GM23338 (cell line): ENCODE results near the gene C11orf65. TPM values are rescaled to one million over a fixed set of nuclear protein-coding genes. Genes with fewer than 3 reads are reported as not detected.

ENCODE experiments used
- ATAC-seq: fragments of 200-7000 bp; cut with Tn5 transposase; 3 replicates; pipeline ENCODE4 v1.9.1; 2020
- DNase-seq: peaks from one replicate; pipeline ENCODE4 v3.0.0-alpha.2; 2015; ENCODE audit warnings: low spot score
- H2AFZ ChIP-seq: fragments of 200-600 bp; sonication (generic); 2 replicates; pipeline ENCODE4 v1.8.0; 2016; ENCODE audit warnings: antibody characterized with exemption, mild to moderate bottlenecking, moderate library complexity
- H3F3A ChIP-seq: fragments of 200-600 bp; sonication (generic); replicated peaks from 2 replicates; pipeline ENCODE4 v1.8.0; 2017; ENCODE audit warnings: antibody characterized with exemption, mixed run types, low read depth
- H3K27ac ChIP-seq: fragments of 200-600 bp; sonication (generic); 2 replicates; pipeline ENCODE4 v1.6.1; 2016; ENCODE audit warnings: low read depth
- H3K27me3 ChIP-seq: fragments of 200-600 bp; sonication (generic); 2 replicates; pipeline ENCODE4 v1.8.0; 2016; ENCODE audit warnings: mild to moderate bottlenecking, mixed run types, moderate library complexity; ENCODE audit not compliant: insufficient read depth
- H3K36me3 ChIP-seq: fragments of 200-600 bp; sonication (generic); 2 replicates; pipeline ENCODE4 v1.8.0; 2016; ENCODE audit warnings: mild to moderate bottlenecking; ENCODE audit not compliant: insufficient read depth
- H3K4me1 ChIP-seq: fragments of 200-600 bp; sonication (generic); 2 replicates; pipeline ENCODE4 v1.8.0; 2016; ENCODE audit warnings: mild to moderate bottlenecking, moderate library complexity; ENCODE audit not compliant: insufficient read depth
- H3K4me2 ChIP-seq: fragments of 200-600 bp; sonication (generic); 2 replicates; pipeline ENCODE4 v1.7.1; 2017; ENCODE audit warnings: mixed run types
- H3K4me3 ChIP-seq: fragments of 200-600 bp; sonication (generic); 2 replicates; pipeline ENCODE4 v1.6.1; 2016; ENCODE audit warnings: mixed run types
- H3K79me2 ChIP-seq: fragments of 200-600 bp; sonication (generic); replicated peaks from 2 replicates; pipeline ENCODE4 v1.8.0; 2017; ENCODE audit warnings: mild to moderate bottlenecking; ENCODE audit not compliant: insufficient read depth
- H3K9me2 ChIP-seq: fragments of 200-600 bp; sonication (generic); 2 replicates; pipeline ENCODE4 v1.8.0; 2017; ENCODE audit not compliant: insufficient read depth
- H4K20me1 ChIP-seq: fragments of 200-600 bp; sonication (generic); replicated peaks from 2 replicates; pipeline ENCODE4 v1.8.0; 2017; ENCODE audit warnings: mild to moderate bottlenecking; ENCODE audit not compliant: insufficient read depth
- H3K27ac Mint-ChIP-seq: 2 replicates; pipeline ENCODE4 v1.8.0; 2020; ENCODE audit warnings: inconsistent platforms, mild to moderate bottlenecking, moderate library complexity, mixed read lengths
- H3K27me3 Mint-ChIP-seq: 3 replicates; pipeline ENCODE4 v1.8.0; 2022; ENCODE audit warnings: low read depth, mild to moderate bottlenecking, moderate library complexity, mixed read lengths, inconsistent platforms; ENCODE audit not compliant: insufficient read depth, poor library complexity
- H3K36me3 Mint-ChIP-seq: 3 replicates; pipeline ENCODE4 v1.8.0; 2021; ENCODE audit warnings: low read depth, mild to moderate bottlenecking, inconsistent platforms, moderate library complexity, mixed read lengths
- H3K4me1 Mint-ChIP-seq: 3 replicates; pipeline ENCODE4 v1.8.0; 2020; ENCODE audit warnings: mild to moderate bottlenecking, inconsistent platforms, mixed read lengths
- H3K4me3 Mint-ChIP-seq: 3 replicates; pipeline ENCODE4 v1.8.0; 2021; ENCODE audit warnings: moderate library complexity, mild to moderate bottlenecking, inconsistent platforms, mixed read lengths
- H3K9me3 Mint-ChIP-seq: 3 replicates; pipeline ENCODE4 v1.8.0; 2020; ENCODE audit warnings: moderate library complexity, mild to moderate bottlenecking, inconsistent platforms, mixed read lengths
- CREB1 ChIP-seq: fragments of 250-450 bp; sonication (Bioruptor Pico); IDR thresholded peaks from 2 replicates; pipeline ENCODE4 v1.5.0; 2020; ENCODE audit warnings: low read depth, mild to moderate bottlenecking, moderate library complexity
- ETS1 ChIP-seq: IDR thresholded peaks from 2 replicates; pipeline ENCODE4 v1.6.1; 2016; ENCODE audit warnings: antibody characterized with exemption
- EZH2 ChIP-seq: fragments of 200-600 bp; sonication (generic); IDR thresholded peaks from one replicate; pipeline ENCODE4 v1.8.0; 2017; ENCODE audit warnings: antibody characterized with exemption, mild to moderate bottlenecking, low read depth; ENCODE audit not compliant: unreplicated experiment
- JUNB ChIP-seq: IDR thresholded peaks from one replicate; pipeline ENCODE4 v1.6.1; 2016; ENCODE audit warnings: antibody characterized with exemption; ENCODE audit not compliant: unreplicated experiment
- POLR2AphosphoS5 ChIP-seq: IDR thresholded peaks from 2 replicates; pipeline ENCODE4 v1.6.1; 2016; ENCODE audit warnings: antibody characterized with exemption, low read depth
- REST ChIP-seq: IDR thresholded peaks from one replicate; pipeline ENCODE4 v1.6.1; 2018; ENCODE audit warnings: antibody characterized with exemption; ENCODE audit not compliant: unreplicated experiment
- STAT1 ChIP-seq: IDR thresholded peaks from one replicate; pipeline ENCODE4 v1.6.1; 2016; ENCODE audit warnings: antibody characterized with exemption; ENCODE audit not compliant: unreplicated experiment
- ZNF114 ChIP-seq: fragments of 250-450 bp; sonication (Bioruptor Pico); IDR thresholded peaks from 2 replicates; pipeline ENCODE4 v1.5.0; 2020; ENCODE audit warnings: mild to moderate bottlenecking, moderate library complexity
- ZNF462 ChIP-seq: fragments of 250-450 bp; sonication (Bioruptor Pico); IDR thresholded peaks from 2 replicates; pipeline ENCODE4 v1.5.0; 2020; ENCODE audit warnings: mild to moderate bottlenecking, moderate library complexity
- polyA plus RNA-seq: library from polyadenylated mRNA; unstranded; fragments of >200 nt; fragmentation: Nextera tagmentation; extraction: Ambion mirVana; gene quantifications from 2 replicates; pipeline ENCODE4 v1.2.1, GENCODE V29; 2016
- total RNA-seq: library from RNA; depleted of rRNA; stranded (reverse); fragments of >200 nt; shearing (Covaris generic); gene quantifications from 2 replicates; pipeline ENCODE4 v1.2.3, GENCODE V29; 2014

C11orf65 gene
- total and polyA plus RNA-seq, 2 experiments from 2014 or later: 0.21 to 1.7 TPM

GRCh38 chr11:108486331-108486730, 19.0 kb upstream of the C11orf65 start:
- Mint-ChIP-seq H3K27me3 (no peaks in the 10 kb centered on the region), H3K9me3 (peaks cover 12% of the 10 kb centered on the region; the same call in 2 of the 3 replicates), H3K4me1 (no peaks in the 10 kb centered on the region), H3K27ac (no peak overlapping the region), H3K36me3 (peaks cover 29% of the 10 kb centered on the region), H3K4me3 (no peak overlapping the region)
- DNase-seq (no peak), ATAC-seq (no peak)
- no peaks in the 10 kb centered on the region for H3K36me3 ChIP-seq
- no peaks in the 10 kb centered on the region for H3K27me3 ChIP-seq
- H3K27ac ChIP-seq: no peak overlapping the region
- H3K4me3 ChIP-seq: no peak overlapping the region
- no peaks in the 10 kb centered on the region for H3K9me2 ChIP-seq
- H3K4me2 ChIP-seq: no peak overlapping the region
- no peaks in the 10 kb centered on the region for H3K4me1 ChIP-seq
- no peaks in the 10 kb centered on the region for H4K20me1 ChIP-seq
- TF ChIP-seq CREB1 (CRISPR knock-in tag) (no peak), REST (no peak), ETS1 (no peak), ZNF462 (no peak), EZH2 (no peak), STAT1 (no peak), POLR2AphosphoS5 (no peak), ZNF114 (CRISPR knock-in tag) (no peak), JUNB (no peak)
- no peaks in the 10 kb centered on the region for H3K79me2 ChIP-seq
- H2AFZ ChIP-seq: no peak overlapping the region
- no peaks in the 10 kb centered on the region for H3F3A ChIP-seq
